CD8-positive, alpha-beta memory T cell (primary cell): ENCODE results near the gene CLEC4D. TPM values are rescaled to one million over a fixed set of nuclear protein-coding genes. Genes with fewer than 3 reads are reported as not detected.
"Not testable (repeated sequence)": the region's sequence is repeated elsewhere in the genome, so short reads cannot be mapped to it uniquely, and the experiment has no call there.

ENCODE experiments used
- CTCF ChIA-PET: fragments of 350-600 bp; sonication (Branson Sonifier 250); formaldehyde crosslinking; loops from one replicate; lab custom pipeline; 2021; ENCODE audit warnings: antibody characterized with exemption; lab: Charles Lee
- POLR2A ChIA-PET: fragments of 350-600 bp; sonication (Branson Sonifier 250); formaldehyde crosslinking; loops from one replicate; lab custom pipeline; 2021; ENCODE audit warnings: antibody characterized with exemption; lab: Charles Lee
- DNase-seq, 5 donors: peaks; one replicate each; pipeline versions ENCODE4 v3.0.0 to v3.0.0-alpha.2; 2020 to 2022; ENCODE audit warnings: mixed read lengths in 1 of 5
- H3K27ac ChIP-seq: one replicate; pipeline ENCODE4 v1.7.0; 2013; ENCODE audit warnings: low read depth, mild to moderate bottlenecking, low read length, moderate library complexity
- H3K27me3 ChIP-seq: 2 replicates; pipeline ENCODE4 v1.7.0; 2013; ENCODE audit warnings: low read length, mild to moderate bottlenecking; ENCODE audit not compliant: insufficient read depth, poor library complexity, severe bottlenecking
- H3K36me3 ChIP-seq: 2 replicates; pipeline ENCODE4 v1.7.0; 2013; ENCODE audit warnings: mild to moderate bottlenecking, low read length, moderate library complexity; ENCODE audit not compliant: insufficient read depth
- H3K4me1 ChIP-seq: 2 replicates; pipeline ENCODE4 v1.7.0; 2013; ENCODE audit warnings: mild to moderate bottlenecking, low read length, moderate library complexity; ENCODE audit not compliant: insufficient read depth
- H3K4me3 ChIP-seq: 2 replicates; pipeline ENCODE4 v1.7.0; 2013; ENCODE audit warnings: mild to moderate bottlenecking, low read length
- H3K9me3 ChIP-seq: 2 replicates; pipeline ENCODE4 v1.7.0; 2013; ENCODE audit warnings: mild to moderate bottlenecking, low read length
- H3K27ac Mint-ChIP-seq, 8 donors: one replicate each; pipeline ENCODE4 v1.8.0; 2020 to 2021; ENCODE audit warnings: mixed read lengths in 8 of 8, mild to moderate bottlenecking in 6 of 8, inconsistent platforms in 3 of 8, moderate library complexity in 3 of 8
- H3K27me3 Mint-ChIP-seq, 2 donors: one replicate each; pipeline ENCODE4 v1.8.0; 2020 to 2021; ENCODE audit warnings: mixed read lengths in 2 of 2, mild to moderate bottlenecking in 1 of 2, moderate library complexity in 1 of 2
- H3K36me3 Mint-ChIP-seq, 3 donors: one replicate each; pipeline ENCODE4 v1.8.0; 2020 to 2021; ENCODE audit warnings: mixed read lengths in 3 of 3, inconsistent platforms in 1 of 3, mild to moderate bottlenecking in 1 of 3
- H3K4me1 Mint-ChIP-seq, 3 donors: one replicate each; pipeline ENCODE4 v1.8.0; 2020 to 2021; ENCODE audit warnings: mixed read lengths in 3 of 3, inconsistent platforms in 1 of 3, mild to moderate bottlenecking in 1 of 3
- H3K4me3 Mint-ChIP-seq, 7 donors: one replicate each; pipeline ENCODE4 v1.8.0; 2020 to 2021; ENCODE audit warnings: mixed read lengths in 7 of 7, mild to moderate bottlenecking in 6 of 7, moderate library complexity in 4 of 7, inconsistent platforms in 2 of 7
- H3K9me3 Mint-ChIP-seq, 5 donors: one replicate each; pipeline ENCODE4 v1.8.0; 2020 to 2022; ENCODE audit warnings: mixed read lengths in 5 of 5, mild to moderate bottlenecking in 3 of 5, moderate library complexity in 2 of 5, inconsistent platforms in 1 of 5
- polyA plus RNA-seq: library from polyadenylated mRNA; unstranded; fragments of 300-500 nt; fragmentation: Illumina TruSeq; gene quantifications from one replicate; pipeline ENCODE4 v1.2.3, GENCODE V29; 2021
- total RNA-seq, 2 experiments: library from RNA; stranded (reverse); gene quantifications; one replicate each; pipeline ENCODE4 v1.2.3, GENCODE V29; 2021

The CLEC4D gene
- total and polyA plus RNA-seq, 3 experiments from 2014 or later: not detected

- H3K27ac ChIP-seq: no peak overlapping the region
- DNase-seq: no peak
- ChIA-PET CTCF (no interaction called here), POLR2A (no interaction called here)
- Mint-ChIP-seq H3K9me3 (no peaks in the 10 kb centered on the region), H3K4me1 (peaks cover 0 to 4% (median 0%) of the 10 kb centered on the region in 3 donors), H3K36me3 (no peaks in the 10 kb centered on the region), H3K27me3 (peaks cover 13 to 27% of the 10 kb centered on the region in 2 donors), H3K4me3 (peak overlapping the region in 1 of 7 donors; percentile 16), H3K27ac (no peak overlapping the region)
- peaks cover 6% of the 10 kb centered on the region for H3K27me3 ChIP-seq
- no peak overlapping the region for H3K4me3 ChIP-seq
- no peaks in the 10 kb centered on the region for H3K4me1 ChIP-seq
- no peaks in the 10 kb centered on the region for H3K36me3 ChIP-seq
- H3K9me3 ChIP-seq: no peaks in the 10 kb centered on the region
These were observed 5.1 kb upstream of the CLEC4D start for GRCh38 chr12:8508223-8508622.

- Mint-ChIP-seq H3K36me3 (no peaks in the 10 kb centered on the region), H3K27me3 (peaks cover 15 to 34% of the 10 kb centered on the region in 2 donors), H3K27ac (no peak overlapping the region), H3K4me1 (peaks cover 0 to 4% (median 0%) of the 10 kb centered on the region in 3 donors), H3K4me3 (no peak overlapping the region), H3K9me3 (no peaks in the 10 kb centered on the region)
- Histone ChIP-seq H3K27ac (no peak overlapping the region), H3K36me3 (no peaks in the 10 kb centered on the region), H3K4me3 (no peak overlapping the region), H3K9me3 (no peaks in the 10 kb centered on the region), H3K4me1 (no peaks in the 10 kb centered on the region), H3K27me3 (peaks cover 6% of the 10 kb centered on the region)
- POLR2A ChIA-PET: no interaction called here
- no peak for DNase-seq
- CTCF ChIA-PET: no interaction called here
These were observed 4.1 kb upstream of the CLEC4D start for GRCh38 chr12:8508910-8509841.

- Histone ChIP-seq H3K27ac (no peak overlapping the region), H3K4me1 (no peaks in the 10 kb centered on the region), H3K27me3 (peaks cover 6% of the 10 kb centered on the region), H3K36me3 (no peaks in the 10 kb centered on the region), H3K9me3 (no peaks in the 10 kb centered on the region), H3K4me3 (no peak overlapping the region)
- no peaks in the 10 kb centered on the region for H3K4me1 Mint-ChIP-seq
- no peak overlapping the region for H3K4me3 Mint-ChIP-seq
- H3K9me3 Mint-ChIP-seq: no peaks in the 10 kb centered on the region
- ChIA-PET POLR2A (no interaction called here), CTCF (interaction anchor here (1.2 kb wide), 1 partner anchor 26 kb away, joined by 3 read pairs; no protein-coding TSS in a partner anchor)
- H3K27ac Mint-ChIP-seq: no peak overlapping the region
- no peak for DNase-seq
- H3K36me3 Mint-ChIP-seq: no peaks in the 10 kb centered on the region
- H3K27me3 Mint-ChIP-seq: peaks cover 14 to 63% of the 10 kb centered on the region in 2 donors
These were observed 4.7 kb downstream of the CLEC4D start for GRCh38 chr12:8517971-8518370.

GRCh38 chr12:8519171-8519570 lies 5.9 kb downstream of the CLEC4D start:
- H3K9me3 ChIP-seq: no peaks in the 10 kb centered on the region
- H3K4me1 ChIP-seq: no peaks in the 10 kb centered on the region
- peaks cover 0 to under 1% (median 0%) of the 10 kb centered on the region in 3 donors for H3K36me3 Mint-ChIP-seq
- H3K4me1 Mint-ChIP-seq: no peaks in the 10 kb centered on the region
- H3K27ac Mint-ChIP-seq: no peak overlapping the region
- no peak overlapping the region for H3K4me3 Mint-ChIP-seq
- H3K27ac ChIP-seq: no peak overlapping the region
- no peak overlapping the region for H3K4me3 ChIP-seq
- ChIA-PET POLR2A (no interaction called here), CTCF (interaction anchor here (1.0 kb wide), 1 partner anchor 25 kb away, joined by 3 read pairs; no protein-coding TSS in a partner anchor)
- peaks cover 0 to 2% (median under 1%) of the 10 kb centered on the region in 5 donors for H3K9me3 Mint-ChIP-seq
- H3K36me3 ChIP-seq: no peaks in the 10 kb centered on the region
- H3K27me3 ChIP-seq: peaks cover 6% of the 10 kb centered on the region
- peaks cover 13 to 64% of the 10 kb centered on the region in 2 donors for H3K27me3 Mint-ChIP-seq
- no peak for DNase-seq

- H3K4me1 ChIP-seq: no peaks in the 10 kb centered on the region
- Mint-ChIP-seq H3K27ac (peak overlapping the region in 1 of 8 donors; percentile 20), H3K27me3 (peaks cover 4 to 55% of the 10 kb centered on the region in 2 donors), H3K9me3 (peaks cover 5 to 17% (median 10%) of the 10 kb centered on the region in 5 donors), H3K4me1 (no peaks in the 10 kb centered on the region), H3K4me3 (no peak overlapping the region), H3K36me3 (peaks cover 0 to 20% (median 0%) of the 10 kb centered on the region in 3 donors)
- H3K27me3 ChIP-seq: no peaks in the 10 kb centered on the region
- CTCF ChIA-PET: no interaction called here
- POLR2A ChIA-PET: no interaction called here
- no peaks in the 10 kb centered on the region for H3K36me3 ChIP-seq
- H3K4me3 ChIP-seq: no peak overlapping the region
- H3K27ac ChIP-seq: no peak overlapping the region
- no peak for DNase-seq
- no peaks in the 10 kb centered on the region for H3K9me3 ChIP-seq
These were observed 14.2 kb downstream of the CLEC4D start for GRCh38 chr12:8527250-8528130.

GRCh38 chr12:8532045-8532444 lies 18.7 kb downstream of the CLEC4D start:
- ChIA-PET CTCF (no interaction called here), POLR2A (no interaction called here)
- Mint-ChIP-seq H3K4me1 (no peaks in the 10 kb centered on the region), H3K27me3 (peaks cover 14 to 52% of the 10 kb centered on the region in 2 donors), H3K27ac (no peak overlapping the region), H3K9me3 (no peaks in the 10 kb centered on the region), H3K36me3 (peaks cover 0 to 4% (median 0%) of the 10 kb centered on the region in 3 donors), H3K4me3 (no peak overlapping the region)
- Histone ChIP-seq H3K27me3 (no peaks in the 10 kb centered on the region), H3K27ac (no peak overlapping the region), H3K9me3 (no peaks in the 10 kb centered on the region), H3K4me3 (no peak overlapping the region), H3K36me3 (no peaks in the 10 kb centered on the region), H3K4me1 (no peaks in the 10 kb centered on the region)
- no peak for DNase-seq

- DNase-seq, H3K27ac ChIP-seq, H3K4me3 ChIP-seq, CTCF ChIA-PET, H3K36me3 ChIP-seq, H3K9me3 Mint-ChIP-seq, POLR2A ChIA-PET, H3K4me3 Mint-ChIP-seq, H3K36me3 Mint-ChIP-seq, H3K4me1 ChIP-seq, H3K4me1 Mint-ChIP-seq, H3K9me3 ChIP-seq, H3K27ac Mint-ChIP-seq: not testable (repeated sequence)
- H3K27me3 Mint-ChIP-seq: peaks cover 31 to 64% of the 10 kb centered on the region in 2 donors
- peaks cover 10% of the 10 kb centered on the region for H3K27me3 ChIP-seq
These were observed 24.5 kb downstream of the CLEC4D start for GRCh38 chr12:8537820-8538219.
